GM19463 (cell line): Measurements from ENCODE around the gene PRKCE.

Experiments used
- ATAC-seq: cut with Tn5 transposase; IDR thresholded peaks from one replicate; pipeline ENCODE4 v1.9.1; 2021; ENCODE audit warnings: mild to moderate bottlenecking, moderate library complexity; ENCODE audit not compliant: unreplicated experiment

The PRKCE gene

DNA sequence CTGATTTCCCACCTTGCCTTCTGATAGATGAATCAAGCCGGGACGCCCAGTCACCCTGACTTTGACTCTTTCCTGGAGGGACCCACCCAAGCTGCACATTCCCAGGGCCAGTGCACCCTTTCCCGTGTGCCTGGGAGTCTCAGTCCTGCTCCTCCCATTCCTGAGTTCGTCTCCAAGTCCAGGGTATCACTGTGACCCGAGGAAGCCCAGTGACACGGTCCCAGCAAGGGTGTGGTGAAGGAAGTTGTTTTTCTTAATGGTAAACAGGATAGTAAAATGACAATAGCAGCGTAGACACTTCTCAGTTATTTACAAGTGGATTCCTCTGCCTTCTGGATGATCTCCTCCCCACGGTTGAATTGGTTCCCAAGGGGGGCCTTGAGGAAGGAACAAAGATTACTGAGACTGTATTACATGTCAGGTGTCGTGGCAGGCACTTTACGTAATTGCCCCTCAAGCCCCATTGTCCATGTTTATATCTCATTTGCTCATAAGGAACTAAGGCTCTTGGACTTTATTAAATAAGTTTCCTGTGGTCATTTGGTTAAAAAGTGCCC lies 123.3 kb downstream of the PRKCE start:
- ATAC-seq = no peak

GRCh38 chr2:45776160-45776955 lies 124.9 kb downstream of the PRKCE start:
- ATAC-seq = no peak

GRCh38 chr2:45777996-45778719 lies 126.7 kb downstream of the PRKCE start:
- no peak for ATAC-seq

DNA sequence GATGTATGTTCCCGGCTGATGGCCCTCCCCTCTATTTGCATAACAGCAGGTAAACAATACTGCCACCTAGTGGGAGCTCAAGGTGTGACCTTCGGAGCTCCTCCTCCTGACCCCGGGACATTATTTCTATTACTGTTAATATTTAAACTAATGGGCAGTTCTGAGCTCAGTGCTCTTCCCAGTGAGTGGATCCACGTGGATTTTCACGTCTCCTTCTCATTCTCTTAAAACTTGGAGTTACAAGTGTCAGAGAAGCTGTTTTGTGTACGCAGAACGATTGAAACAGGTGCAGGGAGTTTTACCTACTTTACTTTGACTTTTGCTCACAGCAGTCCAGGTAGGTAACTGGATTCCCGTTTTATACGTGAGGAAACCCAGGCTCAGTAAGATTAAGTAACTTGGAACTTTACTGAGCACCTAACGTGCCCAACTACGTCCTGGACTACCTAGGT lies 127.3 kb downstream of the PRKCE start:
- ATAC-seq = no peak

DNA sequence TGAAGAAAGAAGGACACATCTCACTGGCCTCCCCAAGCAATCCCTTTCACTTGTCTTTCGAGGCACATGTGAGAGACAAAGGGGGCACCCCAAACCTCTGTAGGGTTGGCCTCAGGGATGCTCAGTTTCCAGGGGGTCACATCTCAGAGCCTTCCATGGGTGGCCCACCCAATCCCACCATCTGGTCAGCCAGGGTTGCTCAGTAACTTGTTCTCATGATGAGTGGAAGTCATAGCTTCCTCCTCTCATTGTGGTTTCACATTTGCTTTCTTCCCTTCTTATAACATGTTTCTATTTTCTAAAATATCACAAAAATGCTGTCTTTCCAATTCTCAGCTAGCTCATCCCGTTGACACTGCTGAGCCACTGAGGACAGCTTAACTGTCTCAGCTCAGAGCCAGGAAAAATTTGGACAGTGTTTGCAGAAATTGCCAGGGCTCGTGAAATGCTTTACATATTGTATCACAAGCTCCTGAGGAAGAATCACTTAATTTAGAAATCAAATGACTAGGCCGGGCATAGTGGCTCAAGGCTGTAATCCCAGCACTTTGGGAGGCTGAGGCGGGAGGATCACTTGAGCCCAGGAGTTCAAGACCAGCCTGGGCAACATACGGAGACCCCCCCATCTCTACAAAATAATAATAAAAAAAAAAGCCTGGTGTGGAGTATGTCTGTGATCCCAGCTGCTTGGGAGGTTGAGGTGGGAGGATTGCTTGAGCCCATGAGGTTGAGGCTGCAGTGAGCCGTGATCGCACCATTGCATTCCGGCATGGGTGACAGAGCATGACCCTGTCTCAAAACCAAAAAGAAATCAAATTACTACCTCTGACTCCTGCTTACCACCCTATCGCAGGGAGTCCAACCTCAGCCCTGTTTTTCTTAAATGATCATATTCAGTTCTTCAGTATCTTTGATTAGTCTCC lies 129.3 kb downstream of the PRKCE start:
- ATAC-seq = no peak

- ATAC-seq = no peak
Observed at GRCh38 chr2:45781464-45781811, 130.0 kb downstream of the PRKCE start.

GRCh38 chr2:45782436-45782835 lies 131.0 kb downstream of the PRKCE start:
- no peak for ATAC-seq

GRCh38 chr2:45782986-45783385 lies 131.5 kb downstream of the PRKCE start:
- no peak for ATAC-seq

DNA sequence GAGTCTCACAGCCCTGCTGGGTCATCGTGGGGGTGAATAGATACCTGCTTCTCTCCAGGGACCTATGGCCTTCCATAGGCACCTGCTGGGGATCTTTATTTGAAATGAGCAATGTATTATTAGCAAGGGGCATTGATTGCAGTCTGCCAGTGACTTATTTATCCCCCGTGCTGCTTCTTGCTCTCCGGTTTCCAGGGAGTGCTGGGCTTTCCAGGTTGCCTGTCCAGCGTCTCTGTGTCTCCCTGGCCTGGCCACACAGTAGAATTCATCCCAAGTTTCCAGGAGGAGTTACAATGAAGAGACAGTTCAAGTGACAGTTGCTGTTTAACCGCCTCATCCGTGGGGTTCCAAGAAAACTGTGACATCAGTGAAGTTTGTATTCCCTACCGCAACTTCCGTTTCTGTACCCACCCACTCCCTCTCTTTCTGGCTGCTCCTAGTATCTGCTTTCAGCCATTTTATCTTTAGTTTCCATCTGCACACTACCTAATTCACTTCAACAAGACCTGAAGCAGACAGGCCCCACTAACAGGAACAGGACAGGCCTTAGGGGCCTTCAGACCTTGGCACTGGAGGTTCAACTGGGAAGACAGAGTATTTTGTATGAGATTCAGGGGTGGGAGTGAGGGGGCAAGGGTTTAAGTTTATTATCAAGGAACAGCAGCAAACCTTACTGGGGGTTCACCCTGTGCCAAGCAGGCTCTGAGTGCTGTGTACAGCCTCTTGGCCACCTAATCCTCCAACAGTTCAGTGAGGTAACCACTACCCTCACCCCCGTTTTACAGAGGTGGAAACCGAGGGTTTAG lies 134.8 kb downstream of the PRKCE start:
- ATAC-seq = no peak

DNA sequence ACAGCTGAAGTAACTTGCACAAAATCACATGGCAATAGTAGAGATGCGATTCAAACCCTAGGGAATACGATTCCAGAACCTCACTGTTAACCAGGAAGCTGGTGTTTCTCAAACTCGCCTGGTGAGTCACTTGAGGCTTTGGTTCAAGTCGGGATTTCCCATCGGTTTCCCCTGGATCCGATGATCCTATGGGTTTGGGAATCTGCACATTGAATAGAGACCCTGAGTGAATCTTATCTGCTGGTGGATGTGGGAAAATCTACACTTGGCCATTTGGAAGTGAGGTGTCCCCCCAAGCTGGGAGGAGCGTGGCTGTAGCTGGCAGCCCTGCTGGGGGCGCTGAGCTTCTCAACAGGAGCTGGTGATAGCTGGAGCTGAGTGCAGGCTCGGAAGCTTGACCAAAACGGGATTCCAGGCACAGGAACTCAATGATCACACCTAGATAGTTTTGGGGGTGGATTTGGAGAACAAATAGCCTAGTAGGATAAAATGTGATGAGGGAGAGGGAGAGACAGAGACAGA lies 135.4 kb downstream of the PRKCE start:
- no peak for ATAC-seq

- ATAC-seq = no peak
Observed at GRCh38 chr2:45788401-45788800, 136.9 kb downstream of the PRKCE start.

DNA sequence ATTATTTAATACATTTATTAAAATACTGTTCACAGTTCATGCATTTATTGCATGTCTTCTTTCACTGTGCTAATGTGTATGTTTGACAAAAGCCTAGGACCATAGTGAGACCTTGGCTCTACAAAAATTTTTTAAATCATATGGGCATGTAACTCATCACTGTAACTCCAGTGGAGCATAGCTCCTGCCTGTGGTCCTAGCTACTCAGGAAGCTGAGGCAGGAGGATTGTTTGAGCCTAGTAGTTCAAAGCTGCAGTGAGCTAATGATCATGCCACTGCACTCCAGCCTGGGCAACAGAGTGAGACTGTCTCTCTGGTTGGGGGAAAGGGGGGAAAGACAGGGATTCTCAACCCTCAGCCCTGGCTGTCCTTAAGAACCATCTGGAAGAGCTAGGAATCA lies 137.8 kb downstream of the PRKCE start:
- ATAC-seq = no peak

- ATAC-seq = no peak
Observed at GRCh38 chr2:45789961-45790723, 138.7 kb downstream of the PRKCE start.

DNA sequence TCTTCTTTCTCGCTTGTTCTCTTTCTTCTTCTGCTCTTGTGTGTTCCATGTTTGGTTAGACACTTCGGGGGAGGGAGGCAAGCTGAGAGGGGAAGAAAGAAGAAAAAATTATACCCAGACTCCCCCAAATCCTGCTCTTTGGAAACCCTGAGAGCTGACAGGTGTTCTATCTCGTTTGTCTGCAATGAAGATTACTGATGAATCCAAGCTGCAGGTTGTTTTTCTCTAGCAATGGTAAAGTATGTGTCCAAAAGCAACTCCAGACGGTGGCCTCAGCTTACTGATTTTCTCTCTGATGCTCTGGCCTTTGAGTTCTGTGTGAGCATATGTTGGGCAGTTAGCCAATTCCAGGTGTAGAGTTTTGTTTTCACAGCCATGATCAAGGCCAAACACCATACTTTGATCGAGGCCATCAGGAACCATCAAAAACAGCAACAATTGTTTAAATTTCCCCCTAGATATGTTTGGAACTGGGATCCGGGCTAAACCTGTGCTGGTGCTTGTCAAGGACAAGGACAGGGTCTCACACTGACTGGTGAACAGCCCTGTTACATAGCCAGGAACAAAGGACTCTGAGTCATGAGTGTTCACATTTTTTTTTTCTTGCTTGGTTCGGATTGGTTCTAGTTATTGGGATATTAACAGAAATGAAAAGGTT lies 142.0 kb downstream of the PRKCE start:
- ATAC-seq = no peak

- ATAC-seq = no peak
Observed at GRCh38 chr2:45794134-45794617, 142.7 kb downstream of the PRKCE start.

- ATAC-seq = no peak
Observed at GRCh38 chr2:45796500-45796899, 145.0 kb downstream of the PRKCE start.

GRCh38 chr2:45797451-45798230 lies 146.2 kb downstream of the PRKCE start:
- ATAC-seq = no peak
